Stimulated activated naive B cell treated with anti-CD40 and anti-IgM and Interleukin-4, amounts not matched to agents 10 μg/mL and 1 μg/mL and 100 μg/mL, for 72 hours (primary cell): ENCODE results near the gene REEP2.
A peak's percentile ranks its signal among the peaks of the same experiment; 100 is the strongest.
"Not testable (repeated sequence)": the region's sequence is repeated elsewhere in the genome, so short reads cannot be mapped to it uniquely, and the experiment has no call there.

Experiments used
- ATAC-seq, 2 donors: fragments of 150-1000 bp; cut with Tn5 transposase; replicated peaks; 2 replicates each; pipeline ENCODE4 v1.10.0; 2021; ENCODE audit warnings: moderate library complexity in 1 of 2
- DNase-seq: peaks from one replicate; pipeline ENCODE4 v3.0.0; 2021
- H3K27ac Mint-ChIP-seq: one replicate; pipeline ENCODE4 v1.8.0; 2022; ENCODE audit warnings: mild to moderate bottlenecking, mixed read lengths
- H3K27me3 Mint-ChIP-seq, 2 donors: one replicate each; pipeline ENCODE4 v1.8.0; 2022; ENCODE audit warnings: mixed read lengths in 2 of 2
- H3K36me3 Mint-ChIP-seq, 2 donors: one replicate each; pipeline ENCODE4 v1.8.0; 2022; ENCODE audit warnings: mixed read lengths in 2 of 2, mild to moderate bottlenecking in 1 of 2
- H3K4me1 Mint-ChIP-seq, 2 donors: one replicate each; pipeline ENCODE4 v1.8.0; 2022; ENCODE audit warnings: mixed read lengths in 2 of 2, mild to moderate bottlenecking in 1 of 2
- H3K4me3 Mint-ChIP-seq, 2 donors: one replicate each; pipeline ENCODE4 v1.8.0; 2022; ENCODE audit warnings: mild to moderate bottlenecking in 2 of 2, mixed read lengths in 2 of 2, moderate library complexity in 1 of 2
- H3K9me3 Mint-ChIP-seq, 2 donors: one replicate each; pipeline ENCODE4 v1.8.0; 2022; ENCODE audit warnings: mixed read lengths in 2 of 2, mild to moderate bottlenecking in 1 of 2

The REEP2 gene

GRCh38 chr5:138466125-138466899 is 27.5 kb downstream of the REEP2 start:
- Mint-ChIP-seq H3K36me3 (peaks cover 19 to 25% of the 10 kb centered on the region in 2 donors), H3K4me1 (peaks cover 34 to 47% of the 10 kb centered on the region in 2 donors), H3K27me3 (no peaks in the 10 kb centered on the region), H3K4me3 (peak overlapping the region; percentile 87 to 89), H3K9me3 (no peaks in the 10 kb centered on the region), H3K27ac (peak overlapping the region; percentile 44)
- ATAC-seq = no peak
- DNase-seq = no peak

GRCh38 chr5:138466900-138467710 is 28.2 kb downstream of the REEP2 start:
- peak overlapping the region; percentile 87 to 89 for H3K4me3 Mint-ChIP-seq
- no peak overlapping the region for H3K27ac Mint-ChIP-seq
- H3K27me3 Mint-ChIP-seq = no peaks in the 10 kb centered on the region
- DNase-seq (no peak), ATAC-seq (no peak)
- H3K9me3 Mint-ChIP-seq = no peaks in the 10 kb centered on the region
- peaks cover 29 to 41% of the 10 kb centered on the region in 2 donors for H3K4me1 Mint-ChIP-seq
- peaks cover 19 to 25% of the 10 kb centered on the region in 2 donors for H3K36me3 Mint-ChIP-seq

- Mint-ChIP-seq H3K36me3 (peaks cover 19 to 25% of the 10 kb centered on the region in 2 donors), H3K27me3 (no peaks in the 10 kb centered on the region), H3K27ac (no peak overlapping the region), H3K4me3 (peak overlapping the region; percentile 87 to 89), H3K4me1 (peaks cover 29 to 41% of the 10 kb centered on the region in 2 donors), H3K9me3 (no peaks in the 10 kb centered on the region)
- no peak for DNase-seq
- no peak for ATAC-seq
Observed at GRCh38 chr5:138467711-138468132, 28.9 kb downstream of the REEP2 start.

- H3K27ac Mint-ChIP-seq = no peak overlapping the region
- DNase-seq (no peak), ATAC-seq (no peak)
- no peaks in the 10 kb centered on the region for H3K9me3 Mint-ChIP-seq
- peaks cover 29 to 38% of the 10 kb centered on the region in 2 donors for H3K4me1 Mint-ChIP-seq
- H3K36me3 Mint-ChIP-seq = peaks cover 19 to 25% of the 10 kb centered on the region in 2 donors
- peak overlapping the region; percentile 35 to 87 for H3K4me3 Mint-ChIP-seq
- H3K27me3 Mint-ChIP-seq = no peaks in the 10 kb centered on the region
Observed at GRCh38 chr5:138468133-138468965, 29.5 kb downstream of the REEP2 start.

- no peaks in the 10 kb centered on the region for H3K9me3 Mint-ChIP-seq
- DNase-seq (no peak), ATAC-seq (no peak)
- H3K4me1 Mint-ChIP-seq = peaks cover 25 to 31% of the 10 kb centered on the region in 2 donors
- peaks cover 19 to 25% of the 10 kb centered on the region in 2 donors for H3K36me3 Mint-ChIP-seq
- H3K27ac Mint-ChIP-seq = no peak overlapping the region
- no peak overlapping the region for H3K4me3 Mint-ChIP-seq
- no peaks in the 10 kb centered on the region for H3K27me3 Mint-ChIP-seq
Observed at GRCh38 chr5:138468966-138469539, 30.2 kb downstream of the REEP2 start.

- H3K27me3 Mint-ChIP-seq = no peaks in the 10 kb centered on the region
- ATAC-seq (no peak), DNase-seq (no peak)
- peak overlapping the region; percentile 1 for H3K27ac Mint-ChIP-seq
- H3K36me3 Mint-ChIP-seq = peaks cover 19 to 25% of the 10 kb centered on the region in 2 donors
- no peak overlapping the region for H3K4me3 Mint-ChIP-seq
- H3K4me1 Mint-ChIP-seq = peaks cover 25 to 31% of the 10 kb centered on the region in 2 donors
- H3K9me3 Mint-ChIP-seq = no peaks in the 10 kb centered on the region
Observed at GRCh38 chr5:138469540-138470321, 30.9 kb downstream of the REEP2 start.

- DNase-seq (no peak), ATAC-seq (no peak)
- H3K36me3 Mint-ChIP-seq = peaks cover 19 to 25% of the 10 kb centered on the region in 2 donors
- H3K4me3 Mint-ChIP-seq = no peak overlapping the region
- H3K4me1 Mint-ChIP-seq = peaks cover 25 to 31% of the 10 kb centered on the region in 2 donors
- peak overlapping the region; percentile 1 for H3K27ac Mint-ChIP-seq
- no peaks in the 10 kb centered on the region for H3K9me3 Mint-ChIP-seq
- H3K27me3 Mint-ChIP-seq = peaks cover 5 to 7% of the 10 kb centered on the region in 2 donors
Observed at GRCh38 chr5:138470322-138471051, 31.6 kb downstream of the REEP2 start.

GRCh38 chr5:138471052-138471361 is 32.1 kb downstream of the REEP2 start:
- Mint-ChIP-seq H3K9me3 (no peaks in the 10 kb centered on the region), H3K36me3 (peaks cover 19 to 25% of the 10 kb centered on the region in 2 donors), H3K4me3 (no peak overlapping the region), H3K4me1 (peaks cover 25 to 27% of the 10 kb centered on the region in 2 donors), H3K27ac (no peak overlapping the region), H3K27me3 (peaks cover 7% of the 10 kb centered on the region in 2 donors)
- ATAC-seq (no peak), DNase-seq (no peak)

- no peaks in the 10 kb centered on the region for H3K9me3 Mint-ChIP-seq
- H3K4me3 Mint-ChIP-seq = no peak overlapping the region
- peaks cover 15% of the 10 kb centered on the region in 2 donors for H3K4me1 Mint-ChIP-seq
- peaks cover 12 to 15% of the 10 kb centered on the region in 2 donors for H3K36me3 Mint-ChIP-seq
- ATAC-seq (no peak), DNase-seq (no peak)
- peaks cover 7 to 11% of the 10 kb centered on the region in 2 donors for H3K27me3 Mint-ChIP-seq
- H3K27ac Mint-ChIP-seq = no peak overlapping the region
Observed at GRCh38 chr5:138472353-138472752, 33.5 kb downstream of the REEP2 start.

GRCh38 chr5:138473151-138473550 is 34.3 kb downstream of the REEP2 start:
- DNase-seq, H3K4me3 Mint-ChIP-seq, H3K4me1 Mint-ChIP-seq, ATAC-seq, H3K27ac Mint-ChIP-seq, H3K36me3 Mint-ChIP-seq, H3K9me3 Mint-ChIP-seq: not testable (repeated sequence)
- H3K27me3 Mint-ChIP-seq = peaks cover 10 to 13% of the 10 kb centered on the region in 2 donors

GRCh38 chr5:138476918-138477317 is 38.1 kb downstream of the REEP2 start:
- Mint-ChIP-seq H3K27me3 (peaks cover 15 to 17% of the 10 kb centered on the region in 2 donors), H3K27ac (no peak overlapping the region), H3K4me1 (no peaks in the 10 kb centered on the region)

GRCh38 chr5:138482638-138483037 is 43.8 kb downstream of the REEP2 start:
- H3K9me3 Mint-ChIP-seq = no peaks in the 10 kb centered on the region
- no peak overlapping the region for H3K4me3 Mint-ChIP-seq
- no peaks in the 10 kb centered on the region for H3K36me3 Mint-ChIP-seq
- DNase-seq (no peak), ATAC-seq (no peak)
- H3K27ac Mint-ChIP-seq = no peak overlapping the region
- H3K27me3 Mint-ChIP-seq = peaks cover 16 to 18% of the 10 kb centered on the region in 2 donors
- H3K4me1 Mint-ChIP-seq = no peaks in the 10 kb centered on the region

More at GRCh38 chr5:138476918-138477317, 38.1 kb downstream of the REEP2 start:
- Mint-ChIP-seq H3K9me3 (no peaks in the 10 kb centered on the region), H3K4me3 (no peak overlapping the region), H3K36me3 (no peaks in the 10 kb centered on the region)
- no peak for ATAC-seq
- no peak for DNase-seq
